HepG2 (cell line): ENCODE measurements around the gene C3orf85. TPM values are rescaled to one million over a fixed set of nuclear protein-coding genes. Genes with fewer than 3 reads are reported as not detected.

ENCODE experiments used
- ATAC-seq: fragments of 200-7000 bp; cut with Tn5 transposase; 3 replicates; pipeline ENCODE4 v1.9.1; 2020; ENCODE audit warnings: mild to moderate bottlenecking, moderate library complexity
- BruUV-seq: library from RNA; stranded (reverse); fragments of 400-500 nt; replicated peaks from 2 replicates; lab custom pipeline; 2021; lab: Mats Ljungman, UMichigan
- CTCF ChIA-PET: fragments of 300-600 bp; formaldehyde crosslinking; extraction: SDS; loops from one replicate; lab custom pipeline; 2021; ENCODE audit warnings: low total read pairs, inconsistent platforms, low intra/inter-chr PET ratio; lab: Yijun Ruan, JAX
- POLR2A ChIA-PET: fragments of 350-600 bp; sonication (Branson Sonifier 250); formaldehyde crosslinking; loops from one replicate; lab custom pipeline; 2020; ENCODE audit warnings: antibody characterized with exemption, inconsistent platforms; lab: Yijun Ruan, JAX
- DNase-seq: peaks from one replicate; pipeline ENCODE4 v3.0.0-alpha.2; 2015; ENCODE audit warnings: low spot score
- FAIRE-seq: peaks from 3 replicates; lab custom pipeline; 2011; peaks lifted over from hg19 to GRCh38; lab: Jason Lieb, UNC
- H2AFZ ChIP-seq: one replicate; pipeline ENCODE4 v1.6.1; 2011; ENCODE audit warnings: low read length, inconsistent platforms
- H3K27ac ChIP-seq: fragments of 300-600 bp; 3 replicates; pipeline ENCODE4 v1.8.0; 2011; ENCODE audit warnings: mixed run types, mild to moderate bottlenecking, mixed read lengths, low read length, inconsistent platforms; ENCODE audit not compliant: insufficient read depth; ENCODE audit errors: extremely low read length
- H3K27me3 ChIP-seq, 2 experiments: fragments of 200-600 bp in 1 of 2; 2 replicates in 1 of 2; 3 replicates in 1 of 2; pipeline versions ENCODE4 v1.6.0 to v1.8.0; 2011; ENCODE audit warnings: low read length in 2 of 2, mild to moderate bottlenecking in 2 of 2, moderate library complexity in 2 of 2, inconsistent platforms in 1 of 2; ENCODE audit not compliant: insufficient read depth in 2 of 2, control insufficient read depth in 1 of 2
- H3K36me3 ChIP-seq, 2 experiments: fragments of 200-600 bp in 1 of 2; replicated peaks in 1 of 2; 2 replicates in 1 of 2; 3 replicates in 1 of 2; pipeline versions ENCODE4 v1.5.1 to v1.8.0; 2011; ENCODE audit warnings: low read length in 2 of 2, inconsistent platforms in 1 of 2; ENCODE audit not compliant: insufficient read depth in 2 of 2, control insufficient read depth in 1 of 2
- H3K4me1 ChIP-seq: 2 replicates; pipeline ENCODE4 v1.5.1; 2012; ENCODE audit warnings: low read length, inconsistent platforms; ENCODE audit not compliant: insufficient read depth
- H3K4me2 ChIP-seq: 2 replicates; pipeline ENCODE4 v1.6.0; 2011; ENCODE audit warnings: low read depth, low read length, inconsistent platforms
- H3K4me3 ChIP-seq, 3 experiments: fragments of 200-600 bp in 1 of 3; sonication (generic), shearing (Covaris generic) in 1 of 3; replicated peaks in 1 of 3; 2 replicates each; pipeline ENCODE4 v1.5.1; 2011 to 2016; ENCODE audit warnings: low read length in 3 of 3, inconsistent platforms in 2 of 3, low read depth in 2 of 3, mild to moderate bottlenecking in 2 of 3, control low read depth in 1 of 3, mixed read lengths in 1 of 3; ENCODE audit not compliant: insufficient read depth in 1 of 3
- H3K79me2 ChIP-seq: one replicate; pipeline ENCODE4 v1.6.1; 2011; ENCODE audit warnings: low read length, inconsistent platforms; ENCODE audit not compliant: insufficient read depth
- H3K9ac ChIP-seq: 2 replicates; pipeline ENCODE4 v1.6.0; 2011; ENCODE audit warnings: mild to moderate bottlenecking, low read depth, low read length, inconsistent platforms; ENCODE audit not compliant: insufficient read depth
- H3K9me3 ChIP-seq: 2 replicates; pipeline ENCODE4 v1.5.1; 2012; ENCODE audit warnings: mild to moderate bottlenecking, low read length
- H4K20me1 ChIP-seq: 2 replicates; pipeline ENCODE4 v1.6.0; 2011; ENCODE audit warnings: inconsistent platforms, mild to moderate bottlenecking, low read length, moderate library complexity; ENCODE audit not compliant: insufficient read depth
- CAMTA2 ChIP-seq: sonication (generic); formaldehyde crosslinking; IDR thresholded peaks from 2 replicates; pipeline ENCODE4 v1.4.0; 2020; ENCODE audit warnings: mild to moderate bottlenecking, missing genetic modification reagents, borderline replicate concordance
- HNRNPL ChIP-seq: fragments of 200-400 bp; formaldehyde crosslinking; IDR thresholded peaks from 2 replicates; pipeline ENCODE4 v1.6.1; 2017; ENCODE audit warnings: mild to moderate bottlenecking, low read depth, low read length
- NONO ChIP-seq, 2 experiments: fragments of 450-650 bp in 1 of 2; sonication (generic) in 1 of 2; formaldehyde crosslinking in 1 of 2; IDR thresholded peaks in 1 of 2; conservative IDR thresholded peaks in 1 of 2; 2 replicates each; pipeline versions ENCODE4 v1.6.1 to v1.8.0; 2017 to 2022; ENCODE audit warnings: mild to moderate bottlenecking in 1 of 2, missing genetic modification reagents in 1 of 2, moderate library complexity in 1 of 2
- NR2F1 ChIP-seq, 2 experiments: fragments of 450-650 bp in 1 of 2; formaldehyde crosslinking in 1 of 2; IDR thresholded peaks; 2 replicates each; pipeline versions ENCODE4 v1.5.0 to v1.6.1; 2016 to 2020; ENCODE audit warnings: mild to moderate bottlenecking in 1 of 2, missing compliant biosample characterization in 1 of 2, missing genetic modification reagents in 1 of 2, moderate library complexity in 1 of 2
- PCBP2 ChIP-seq: fragments of 200-400 bp; formaldehyde crosslinking; optimal IDR thresholded peaks from 2 replicates; pipeline ENCODE3; 2018; ENCODE audit warnings: low read length, low read depth; ENCODE audit not compliant: poor library complexity, severe bottlenecking
- SMAD9 ChIP-seq: sonication (generic); formaldehyde crosslinking; IDR thresholded peaks from 2 replicates; pipeline ENCODE4 v1.5.1; 2020; ENCODE audit warnings: mild to moderate bottlenecking, missing genetic modification reagents
- SNAPC2 ChIP-seq: sonication (generic); formaldehyde crosslinking; IDR thresholded peaks from 2 replicates; pipeline ENCODE4 v1.8.1; 2022; ENCODE audit warnings: mild to moderate bottlenecking, missing genetic modification reagents
- TOPORS ChIP-seq: sonication (generic); formaldehyde crosslinking; IDR thresholded peaks from 2 replicates; pipeline ENCODE4 v1.8.0; 2023; ENCODE audit warnings: mild to moderate bottlenecking, missing genetic modification reagents
- XRCC5 ChIP-seq: fragments of 200-400 bp; formaldehyde crosslinking; optimal IDR thresholded peaks from 2 replicates; pipeline ENCODE3; 2017; ENCODE audit warnings: mild to moderate bottlenecking, low read length
- ZBTB7B ChIP-seq: sonication (generic); formaldehyde crosslinking; IDR thresholded peaks from 2 replicates; pipeline ENCODE4 v1.4.0; 2020; ENCODE audit warnings: missing genetic modification reagents
- ZNF143 ChIP-seq: sonication (generic); formaldehyde crosslinking; IDR thresholded peaks from 2 replicates; pipeline ENCODE4 v1.4.0; 2020; ENCODE audit warnings: missing genetic modification reagents
- ZNF225 ChIP-seq: sonication (generic); formaldehyde crosslinking; IDR thresholded peaks from 2 replicates; pipeline ENCODE4 v1.4.0; 2020; ENCODE audit warnings: mild to moderate bottlenecking, missing genetic modification reagents
- ZNF235 ChIP-seq: sonication (generic); formaldehyde crosslinking; IDR thresholded peaks from 2 replicates; pipeline ENCODE4 v1.8.1; 2023; ENCODE audit warnings: mild to moderate bottlenecking, missing genetic modification reagents, borderline replicate concordance
- ZNF557 ChIP-seq: sonication (generic); formaldehyde crosslinking; IDR thresholded peaks from 2 replicates; pipeline ENCODE4 v1.4.0; 2020; ENCODE audit warnings: missing genetic modification reagents
- ZNF564 ChIP-seq: sonication (generic); formaldehyde crosslinking; IDR thresholded peaks from 2 replicates; pipeline ENCODE4 v1.8.1; 2023; ENCODE audit warnings: mild to moderate bottlenecking, missing genetic modification reagents
- ZSCAN9 ChIP-seq: IDR thresholded peaks from 2 replicates; pipeline ENCODE4 v1.6.1; 2016; ENCODE audit warnings: borderline replicate concordance
- WGBS: methylation state at CpG from one replicate; pipeline ENCODE4 v1.1.6; 2017; ENCODE audit warnings: low lambda C conversion rate; 5-methylcytosine and 5-hydroxymethylcytosine counted together
- in situ Hi-C: cut with HindIII; loops from 2 replicates; pipeline ENCODE4 v1.10.0; 2017; ENCODE audit warnings: low pct_unique_long_range_greater_than_20kb; ENCODE audit not compliant: extremely low pct_ligation_motif_present
- intact Hi-C: fragments of 100-400 bp; cut with micrococcal nuclease; formaldehyde crosslinking; loops from one replicate; pipeline ENCODE4 v1.10.0; 2022; ENCODE audit not compliant: unreplicated experiment
- polyA plus RNA-seq, 8 experiments: library from polyadenylated mRNA; depleted of rRNA in 3 of 8; stranded (reverse) in 7 of 8; unstranded in 1 of 8; fragments of >200 nt; fragmentation: Illumina TruSeq in 4 of 8; extraction: Trizol in 4 of 8; gene quantifications; 2 replicates each; pipeline versions ENCODE4 v1.2.1 to v1.2.3, GENCODE V29; 2011 to 2016; ENCODE audit warnings: low read depth in 4 of 8, missing spikeins in 1 of 8, mixed read lengths in 1 of 8; ENCODE audit not compliant: insufficient read depth in 1 of 8
- total RNA-seq, 5 experiments: library from RNA; depleted of rRNA; stranded (reverse); fragments of >200 nt; fragmentation: Illumina TruSeq; extraction: Trizol; gene quantifications; 2 replicates each; pipeline ENCODE4 v1.2.3, GENCODE V29; 2016; ENCODE audit warnings: low read depth in 1 of 5
- TF ChIP-seq, protein P1 (sequence below): sonication (generic); formaldehyde crosslinking; IDR thresholded peaks from 2 replicates; pipeline ENCODE4 v1.5.0; 2020; ENCODE audit warnings: missing genetic modification reagents, mild to moderate bottlenecking, borderline replicate concordance
- TF ChIP-seq, protein P2 (sequence below): sonication (generic); formaldehyde crosslinking; IDR thresholded peaks from 2 replicates; pipeline ENCODE4 v1.8.0; 2022; ENCODE audit warnings: missing genetic modification reagents, mild to moderate bottlenecking, inconsistent platforms, borderline replicate concordance
- TF ChIP-seq, protein P3 (sequence below): sonication (generic); formaldehyde crosslinking; IDR thresholded peaks from 2 replicates; pipeline ENCODE4 v1.4.0; 2020; ENCODE audit warnings: missing genetic modification reagents

The C3orf85 gene
- total and polyA plus RNA-seq, 2 of the 13 experiments (the other 11 are each of a cell fraction or from before 2014, with no cell fraction given): not detected

DNA sequence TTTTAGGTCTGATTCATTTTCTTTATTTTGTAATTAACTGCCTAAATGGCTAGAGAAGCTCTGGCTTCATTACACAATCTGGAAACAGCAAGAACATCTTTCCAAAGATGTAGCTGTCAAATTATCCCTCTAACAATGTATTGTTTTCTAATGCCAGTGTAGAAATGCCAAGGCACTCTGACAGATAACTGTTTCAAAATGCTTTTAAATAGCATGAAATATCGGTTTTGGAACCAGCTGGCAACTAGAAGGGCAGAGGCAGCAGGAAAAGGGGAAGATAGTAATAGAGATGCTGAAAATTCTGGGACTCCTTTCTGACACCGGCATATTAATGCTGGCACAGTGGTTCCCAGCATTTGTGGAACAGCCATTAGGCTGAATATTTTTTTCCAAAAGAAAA lies 44.7 kb upstream of the C3orf85 start:
- ChIA-PET CTCF (no interaction called here), POLR2A (no interaction called here)
- WGBS: 0% methylated on average over 2 of the region's 2 CpGs
- DNase-seq (no peak), FAIRE-seq (no peak)
- Histone ChIP-seq H4K20me1 (no peaks in the 10 kb centered on the region), H3K27ac (no peak overlapping the region), H3K27me3 (no peaks in the 10 kb centered on the region), H2AFZ (no peak overlapping the region), H3K4me3 (no peak overlapping the region), H3K4me2 (no peak overlapping the region), H3K79me2 (no peaks in the 10 kb centered on the region), H3K36me3 (no peaks in the 10 kb centered on the region), H3K9me3 (no peaks in the 10 kb centered on the region)
- in situ Hi-C loops (no loop called here), intact Hi-C loops (no loop called here)
- TF ChIP-seq ZNF557 (CRISPR knock-in tag) (no peak), NONO (IDR thresholded peaks at IDR 0.05) (no peak), NONO (CRISPR knock-in tag; conservative IDR thresholded peaks at IDR 0.05) (no peak), ZNF143 (CRISPR knock-in tag) (no peak), ZSCAN9 (no peak), PCBP2 (no peak), HNRNPL (no peak), CAMTA2 (CRISPR knock-in tag) (no peak), SMAD9 (CRISPR knock-in tag) (no peak), XRCC5 (no peak), SNAPC2 (CRISPR knock-in tag) (no peak), TOPORS (CRISPR knock-in tag) (no peak), ZNF235 (CRISPR knock-in tag) (no peak), ZNF564 (CRISPR knock-in tag) (no peak), NR2F1 (CRISPR knock-in tag; IDR thresholded peaks at IDR 0.05) (no peak), ZBTB7B (CRISPR knock-in tag) (no peak), ZNF225 (CRISPR knock-in tag) (no peak)
- TF ChIP-seq, protein P1, sequence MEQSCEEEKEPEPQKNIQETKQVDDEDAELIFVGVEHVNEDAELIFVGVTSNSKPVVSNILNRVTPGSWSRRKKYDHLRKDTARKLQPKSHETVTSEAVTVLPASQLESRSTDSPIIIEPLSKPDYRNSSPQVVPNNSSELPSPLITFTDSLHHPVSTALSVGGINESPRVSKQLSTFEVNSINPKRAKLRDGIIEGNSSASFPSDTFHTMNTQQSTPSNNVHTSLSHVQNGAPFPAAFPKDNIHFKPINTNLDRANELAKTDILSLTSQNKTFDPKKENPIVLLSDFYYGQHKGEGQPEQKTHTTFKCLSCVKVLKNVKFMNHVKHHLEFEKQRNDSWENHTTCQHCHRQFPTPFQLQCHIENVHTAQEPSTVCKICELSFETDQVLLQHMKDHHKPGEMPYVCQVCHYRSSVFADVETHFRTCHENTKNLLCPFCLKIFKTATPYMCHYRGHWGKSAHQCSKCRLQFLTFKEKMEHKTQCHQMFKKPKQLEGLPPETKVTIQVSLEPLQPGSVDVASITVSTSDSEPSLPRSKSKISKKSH (CRISPR knock-in tag): no peak
- TF ChIP-seq, protein P2, sequence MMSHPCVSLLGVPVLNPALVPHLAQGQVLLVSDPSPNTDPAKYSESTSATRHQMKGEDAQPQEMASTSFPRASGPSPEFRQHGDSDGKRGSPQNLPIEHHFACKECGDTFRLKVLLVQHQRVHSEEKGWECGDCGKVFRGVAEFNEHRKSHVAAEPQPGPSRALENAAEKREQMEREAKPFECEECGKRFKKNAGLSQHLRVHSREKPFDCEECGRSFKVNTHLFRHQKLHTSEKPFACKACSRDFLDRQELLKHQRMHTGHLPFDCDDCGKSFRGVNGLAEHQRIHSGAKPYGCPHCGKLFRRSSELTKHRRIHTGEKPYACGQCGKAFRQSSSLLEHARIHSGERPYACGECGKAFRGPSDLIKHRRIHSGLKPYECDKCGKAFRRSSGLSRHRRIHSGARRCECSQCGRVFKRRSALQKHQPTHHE (CRISPR knock-in tag): no peak
- TF ChIP-seq, protein P3, sequence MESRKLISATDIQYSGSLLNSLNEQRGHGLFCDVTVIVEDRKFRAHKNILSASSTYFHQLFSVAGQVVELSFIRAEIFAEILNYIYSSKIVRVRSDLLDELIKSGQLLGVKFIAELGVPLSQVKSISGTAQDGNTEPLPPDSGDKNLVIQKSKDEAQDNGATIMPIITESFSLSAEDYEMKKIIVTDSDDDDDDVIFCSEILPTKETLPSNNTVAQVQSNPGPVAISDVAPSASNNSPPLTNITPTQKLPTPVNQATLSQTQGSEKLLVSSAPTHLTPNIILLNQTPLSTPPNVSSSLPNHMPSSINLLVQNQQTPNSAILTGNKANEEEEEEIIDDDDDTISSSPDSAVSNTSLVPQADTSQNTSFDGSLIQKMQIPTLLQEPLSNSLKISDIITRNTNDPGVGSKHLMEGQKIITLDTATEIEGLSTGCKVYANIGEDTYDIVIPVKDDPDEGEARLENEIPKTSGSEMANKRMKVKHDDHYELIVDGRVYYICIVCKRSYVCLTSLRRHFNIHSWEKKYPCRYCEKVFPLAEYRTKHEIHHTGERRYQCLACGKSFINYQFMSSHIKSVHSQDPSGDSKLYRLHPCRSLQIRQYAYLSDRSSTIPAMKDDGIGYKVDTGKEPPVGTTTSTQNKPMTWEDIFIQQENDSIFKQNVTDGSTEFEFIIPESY (CRISPR knock-in tag): no peak
- TF ChIP-seq, all 625 proteins: peak for 0
- no TSS peak for BruUV-seq
- Histone ChIP-seq H3K9ac (no peak overlapping the region), H3K4me1 (no peaks in the 10 kb centered on the region)
- no peak for ATAC-seq
